HG03457 (cell line): Measurements from ENCODE around the gene NEURL4.

Experiments
- ATAC-seq: cut with Tn5 transposase; IDR thresholded peaks from one replicate; pipeline ENCODE4 v1.9.1; 2021; ENCODE audit warnings: moderate number of reproducible peaks; ENCODE audit not compliant: unreplicated experiment

Gene NEURL4

GRCh38 chr17:7324438-7324779, 4.7 kb downstream of the NEURL4 start:
- no peak for ATAC-seq

GRCh38 chr17:7323731-7324437, 5.3 kb downstream of the NEURL4 start:
- no peak for ATAC-seq

GRCh38 chr17:7322520-7323194, 6.5 kb downstream of the NEURL4 start:
- ATAC-seq = no peak

GRCh38 chr17:7321466-7321865, 7.7 kb downstream of the NEURL4 start:
- ATAC-seq = no peak

GRCh38 chr17:7318121-7318860, 10.8 kb downstream of the NEURL4 start:
- no peak for ATAC-seq

- ATAC-seq = no peak
These were observed 11.9 kb downstream of the NEURL4 start for GRCh38 chr17:7317161-7317803.

- ATAC-seq = no peak
These were observed 13.4 kb downstream of the NEURL4 start for GRCh38 chr17:7315570-7316235.

GRCh38 chr17:7314719-7315569, 14.2 kb downstream of the NEURL4 start, which contains the start of gene GPS2:
GPS2 (minus strand) TSS chr17:7315360; CDS start chr17:7315052, 308 bp downstream.
- ATAC-seq = peak; percentile 55

- ATAC-seq = no peak
These were observed 15.0 kb downstream of the NEURL4 start for GRCh38 chr17:7313890-7314718.

GRCh38 chr17:7313088-7313889, 15.8 kb downstream of the NEURL4 start:
- ATAC-seq = no peak

- ATAC-seq = no peak
These were observed 16.6 kb downstream of the NEURL4 start for GRCh38 chr17:7312432-7313087.

- no peak for ATAC-seq
These were observed 17.9 kb downstream of the NEURL4 start for GRCh38 chr17:7311110-7311705.

GRCh38 chr17:7309628-7310027, 19.5 kb downstream of the NEURL4 start:
- ATAC-seq = no peak

GRCh38 chr17:7308625-7309433, 20.3 kb downstream of the NEURL4 start:
- no peak for ATAC-seq

GRCh38 chr17:7307686-7308624, 21.2 kb downstream of the NEURL4 start:
- no peak for ATAC-seq
